ENCODE data around the gene TGFBR1.

The TGFBR1 gene

DNA sequence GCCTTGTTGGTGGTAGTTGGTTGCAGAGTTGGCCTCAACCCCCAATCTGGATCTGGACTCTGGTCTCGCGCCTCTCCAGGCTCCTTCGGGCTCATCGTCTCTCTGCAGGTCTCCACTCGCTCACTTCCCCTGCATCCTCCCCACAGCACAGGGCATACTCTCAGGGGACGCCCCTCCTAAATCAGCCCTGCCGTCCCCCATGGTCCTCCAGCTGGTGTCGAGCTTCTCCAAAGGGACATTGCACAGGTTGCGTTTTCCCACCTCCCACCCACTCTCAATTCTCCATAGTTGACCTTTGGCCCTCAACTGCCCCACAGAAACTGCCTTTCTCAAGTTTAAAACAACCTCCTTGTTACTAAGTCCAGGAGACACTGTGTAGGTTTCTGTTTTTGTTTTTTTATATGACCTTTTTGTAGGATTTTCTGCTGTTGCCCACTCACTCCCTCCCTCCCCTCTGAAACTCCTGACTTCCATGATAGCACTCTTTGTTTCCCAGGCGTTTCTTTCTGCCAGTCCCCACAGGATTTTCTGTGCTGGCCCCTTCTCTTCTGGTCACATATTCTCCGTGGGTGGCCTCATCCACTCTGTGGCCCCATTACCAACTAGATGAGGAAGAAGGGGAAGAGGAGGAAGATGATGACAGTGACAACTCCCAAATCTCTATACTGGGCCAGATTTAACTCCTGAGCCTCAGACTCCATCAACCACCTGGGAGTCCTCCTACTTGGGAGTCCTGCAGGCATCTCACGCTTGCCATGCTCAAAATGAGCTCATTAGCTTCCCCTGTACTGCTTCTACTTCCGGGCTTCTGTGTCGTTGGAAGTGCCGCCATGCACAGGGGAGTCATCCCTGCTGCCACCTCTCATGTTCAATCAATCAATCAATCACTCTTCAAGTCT, 66.6 kb downstream of the TGFBR1 start:
- no peak for DNase-seq (ENCODE audit: low spot score)

DNA sequence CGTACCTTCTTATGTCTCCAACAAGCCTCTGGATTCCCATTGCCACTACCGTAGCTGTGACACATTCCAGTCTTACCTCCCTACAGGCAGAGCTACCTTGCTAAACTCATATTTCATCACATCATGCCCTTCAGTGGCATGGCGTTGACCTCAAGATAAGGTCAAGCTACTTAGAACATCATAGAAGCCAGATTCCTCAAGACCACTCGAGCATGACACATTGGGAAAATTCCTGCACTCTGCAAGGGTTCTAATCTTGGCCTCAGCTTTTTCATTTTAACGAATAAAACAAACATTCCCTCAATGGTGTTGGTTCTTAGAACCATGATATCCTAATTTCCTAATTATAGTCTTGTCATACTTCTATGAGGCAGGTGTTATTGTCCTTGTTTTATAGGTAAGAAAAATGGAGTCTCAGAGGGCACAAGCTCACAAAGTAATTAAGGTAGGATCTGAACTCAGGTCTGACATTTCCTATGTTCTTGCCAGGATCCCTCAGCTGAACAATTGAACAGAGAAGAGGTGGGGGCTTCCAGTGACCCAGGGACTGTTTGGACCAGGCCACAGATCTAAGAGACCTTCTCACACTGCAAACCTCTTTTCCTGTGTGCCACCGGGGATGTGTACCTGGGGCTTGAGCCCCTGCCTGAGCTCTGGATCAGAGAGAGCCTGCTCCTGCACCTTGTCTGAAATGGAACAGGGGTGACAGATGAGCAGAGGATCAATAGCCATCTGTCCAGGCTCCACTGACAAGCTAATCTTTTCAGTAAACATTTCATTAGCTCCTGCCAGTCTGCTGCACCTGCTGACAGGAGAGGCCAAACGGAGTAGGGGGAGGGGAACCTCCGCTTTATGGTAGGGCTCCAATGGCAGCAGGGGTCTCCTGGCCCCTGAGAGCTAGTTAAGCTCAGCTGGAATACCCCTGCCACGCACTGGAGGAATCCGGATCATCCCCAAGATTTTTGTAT, 67.5 kb downstream of the TGFBR1 start:
- no peak for DNase-seq (ENCODE audit: low spot score)

GRCh38 chr9:99173570-99174504, 68.9 kb downstream of the TGFBR1 start:
- no peak for DNase-seq (ENCODE audit: low spot score)

GRCh38 chr9:99176527-99177013, 71.7 kb downstream of the TGFBR1 start:
- DNase-seq (ENCODE audit: low spot score) = no peak

DNA sequence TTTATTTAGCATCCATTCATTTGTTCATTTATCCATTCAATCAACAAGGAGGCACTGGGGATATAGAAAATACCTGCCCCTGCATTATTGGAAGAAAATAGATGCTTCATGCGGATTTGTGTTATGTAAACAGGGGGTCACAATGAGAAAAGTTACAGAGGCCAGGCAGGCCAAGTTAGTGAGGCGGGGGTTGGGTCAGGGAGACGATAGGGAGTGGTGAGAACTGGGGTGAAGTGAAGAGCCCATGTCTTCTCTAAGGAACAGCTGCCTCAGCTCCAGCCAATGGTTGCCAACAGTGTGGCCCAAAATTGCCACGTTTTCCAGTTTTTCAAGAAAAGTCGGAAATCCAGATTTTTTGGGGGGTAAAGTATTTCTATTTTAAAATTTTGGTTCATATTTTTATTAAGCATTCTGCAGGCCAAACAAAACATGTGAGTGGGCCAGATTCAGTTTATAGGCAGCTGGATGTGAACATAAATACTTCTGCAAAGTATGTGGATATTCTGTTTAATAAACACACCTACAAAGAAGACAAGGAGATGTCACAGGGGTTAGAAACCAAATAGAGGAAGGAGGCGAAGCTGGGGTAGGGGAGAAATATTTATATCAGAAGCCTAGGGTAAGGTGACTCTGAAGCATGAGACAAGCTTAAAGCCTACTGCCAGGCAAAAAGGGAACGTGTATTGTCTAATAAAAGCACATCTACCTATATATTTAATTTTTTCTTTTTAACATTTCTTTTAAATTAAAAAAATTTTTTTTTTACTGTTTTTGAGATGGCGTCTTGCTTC, 72.9 kb downstream of the TGFBR1 start:
- DNase-seq (ENCODE audit: low spot score) = no peak

GRCh38 chr9:99178912-99179872, 74.3 kb downstream of the TGFBR1 start:
- no peak for DNase-seq (ENCODE audit: low spot score)

DNA sequence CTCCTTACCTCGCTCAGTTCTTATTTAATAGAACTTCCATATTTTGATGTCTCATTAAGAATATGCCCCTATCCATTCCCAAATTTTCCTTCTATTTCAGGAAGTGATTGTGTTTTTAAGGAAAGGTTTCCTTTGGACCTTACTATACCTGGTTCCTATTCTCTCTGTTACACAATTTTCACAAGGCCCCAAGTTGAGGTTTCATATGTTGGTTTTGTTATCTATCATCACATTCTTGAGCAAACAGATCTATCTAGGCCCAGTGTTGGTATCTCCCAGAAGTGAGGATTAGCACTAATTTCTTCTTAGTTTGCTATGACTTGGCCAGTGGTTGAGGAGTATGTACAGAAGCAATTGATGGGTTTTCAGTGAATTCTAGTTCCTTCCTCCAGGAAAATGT, 75.3 kb downstream of the TGFBR1 start:
- no peak for DNase-seq (ENCODE audit: low spot score)

GRCh38 chr9:99180662-99181061, 75.7 kb downstream of the TGFBR1 start:
- DNase-seq (ENCODE audit: low spot score) = no peak

GRCh38 chr9:99181206-99181605, 76.3 kb downstream of the TGFBR1 start:
- no peak for DNase-seq (ENCODE audit: low spot score)

- DNase-seq (ENCODE audit: low spot score) = peak; percentile 45
Measured at GRCh38 chr9:99181621-99182020, 76.7 kb downstream of the TGFBR1 start.

- no peak for DNase-seq (ENCODE audit: low spot score)
Measured at GRCh38 chr9:99182356-99182755, 77.4 kb downstream of the TGFBR1 start.

DNA sequence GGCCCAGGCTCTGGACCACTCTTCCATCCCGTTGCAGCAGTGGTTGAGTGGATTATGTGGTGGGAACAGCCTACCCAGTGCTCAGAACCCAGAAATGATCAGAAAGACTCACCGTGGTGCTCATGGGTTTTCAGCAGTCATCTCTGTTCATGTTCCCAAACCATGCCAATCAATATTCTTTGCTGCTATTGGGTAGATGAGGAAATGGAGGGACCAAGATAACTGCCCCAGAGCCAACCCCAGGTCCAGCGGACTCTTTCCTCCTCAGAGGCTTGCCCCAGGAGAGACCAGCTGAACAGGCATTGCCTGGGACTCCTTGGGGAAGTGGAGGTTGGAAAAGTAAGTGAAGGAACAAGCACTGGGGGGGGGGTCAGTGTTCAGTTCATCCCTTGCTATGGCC, 78.7 kb downstream of the TGFBR1 start:
- no peak for DNase-seq (ENCODE audit: low spot score)

GRCh38 chr9:99184110-99184474, 79.2 kb downstream of the TGFBR1 start:
- DNase-seq (ENCODE audit: low spot score) = no peak

DNA sequence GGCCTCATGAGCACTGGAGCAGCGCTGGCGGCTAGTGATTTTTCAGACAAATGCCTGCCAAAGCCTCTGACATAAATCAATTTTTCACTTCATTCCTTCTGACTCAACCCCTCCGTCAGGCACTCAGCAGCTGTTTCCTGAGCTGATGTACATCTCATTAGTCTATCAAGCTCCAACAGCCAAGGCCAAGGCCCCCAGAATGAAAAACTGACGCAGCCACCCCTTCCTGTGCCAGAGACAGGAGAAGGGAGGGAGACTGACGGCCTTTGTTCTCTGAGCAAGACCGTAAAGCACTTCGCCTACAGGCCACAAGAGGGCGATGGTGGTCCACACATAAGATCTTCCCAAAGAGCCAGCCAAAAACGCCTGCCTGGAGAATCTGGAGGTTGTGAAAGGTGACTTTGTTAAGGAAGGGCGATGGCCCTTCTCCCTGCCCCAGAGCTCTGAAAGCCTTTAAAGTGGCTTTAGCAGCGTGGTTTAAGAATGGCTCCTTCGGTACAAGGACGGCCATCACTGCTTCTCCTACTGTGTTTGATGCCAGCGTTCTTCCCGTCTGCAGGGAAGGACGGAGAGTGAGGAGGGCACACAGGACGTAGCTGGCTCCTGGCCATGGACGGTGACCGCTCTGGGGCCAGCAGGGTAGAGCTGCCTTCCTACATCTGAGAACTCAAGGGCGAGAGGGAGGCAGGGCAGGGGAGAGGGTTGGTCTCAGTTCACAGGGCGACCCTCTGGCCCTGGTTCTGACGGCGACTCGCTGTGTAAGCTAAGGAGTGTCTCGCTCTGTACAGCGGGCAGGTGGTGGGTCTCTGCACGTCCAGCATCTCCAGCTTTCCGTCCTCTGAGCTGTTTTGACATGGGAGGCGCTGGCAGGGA, 79.8 kb downstream of the TGFBR1 start:
- DNase-seq (ENCODE audit: low spot score) = peak; percentile 86

DNA sequence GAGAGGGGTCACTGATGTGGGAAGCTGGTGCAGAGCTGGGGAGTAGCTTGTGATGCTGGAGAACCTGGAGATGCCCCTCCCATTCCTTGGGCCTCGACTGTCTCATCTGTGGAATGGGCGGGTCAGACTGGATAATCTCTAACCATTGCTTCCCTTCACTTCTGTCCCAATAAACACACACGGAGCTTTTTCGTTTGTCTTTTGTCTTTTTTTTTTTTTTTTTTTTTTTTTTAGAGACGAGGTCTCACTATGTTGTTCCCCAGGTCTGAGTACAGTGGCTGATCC, 80.4 kb downstream of the TGFBR1 start:
- no peak for DNase-seq (ENCODE audit: low spot score)

- DNase-seq (ENCODE audit: low spot score) = no peak
Measured at GRCh38 chr9:99185934-99186333, 81.0 kb downstream of the TGFBR1 start.

GRCh38 chr9:99187311-99187710, 82.4 kb downstream of the TGFBR1 start:
- no peak for DNase-seq (ENCODE audit: low spot score)

- DNase-seq (ENCODE audit: low spot score) = no peak
Measured at GRCh38 chr9:99189186-99189585, 84.3 kb downstream of the TGFBR1 start.

Data from NAMALWA (cell line).